Right lobe of liver (tissue), 4 donors: Measurements from ENCODE around the gene PPDPF.

ENCODE experiments used
- POLR2A ChIP-seq: fragments of 450-650 bp; IDR thresholded peaks from one replicate; pipeline ENCODE4 v1.6.1; 2017; ENCODE audit warnings: antibody characterized with exemption, mild to moderate bottlenecking
- TF ChIP-seq, protein P1 (sequence below), 4 donors: fragments of 200-600 bp in 3 of 4; fragments of 450-650 bp in 1 of 4; IDR thresholded peaks; one replicate each; pipeline versions ENCODE4 v1.5.1 to v1.8.0; 2016 to 2022; ENCODE audit warnings: antibody characterized with exemption in 4 of 4, mild to moderate bottlenecking in 2 of 4
- donor health status: DM: no; HTN: no; CAD: no.
- donor health status: DM: no; HTN: no; CAD: no.
- donor health status: DM: no; HTN: yes; CAD: no.

GRCh38 chr20:63500151-63500901, 20.2 kb upstream of the PPDPF start:
- TF ChIP-seq, protein P1, sequence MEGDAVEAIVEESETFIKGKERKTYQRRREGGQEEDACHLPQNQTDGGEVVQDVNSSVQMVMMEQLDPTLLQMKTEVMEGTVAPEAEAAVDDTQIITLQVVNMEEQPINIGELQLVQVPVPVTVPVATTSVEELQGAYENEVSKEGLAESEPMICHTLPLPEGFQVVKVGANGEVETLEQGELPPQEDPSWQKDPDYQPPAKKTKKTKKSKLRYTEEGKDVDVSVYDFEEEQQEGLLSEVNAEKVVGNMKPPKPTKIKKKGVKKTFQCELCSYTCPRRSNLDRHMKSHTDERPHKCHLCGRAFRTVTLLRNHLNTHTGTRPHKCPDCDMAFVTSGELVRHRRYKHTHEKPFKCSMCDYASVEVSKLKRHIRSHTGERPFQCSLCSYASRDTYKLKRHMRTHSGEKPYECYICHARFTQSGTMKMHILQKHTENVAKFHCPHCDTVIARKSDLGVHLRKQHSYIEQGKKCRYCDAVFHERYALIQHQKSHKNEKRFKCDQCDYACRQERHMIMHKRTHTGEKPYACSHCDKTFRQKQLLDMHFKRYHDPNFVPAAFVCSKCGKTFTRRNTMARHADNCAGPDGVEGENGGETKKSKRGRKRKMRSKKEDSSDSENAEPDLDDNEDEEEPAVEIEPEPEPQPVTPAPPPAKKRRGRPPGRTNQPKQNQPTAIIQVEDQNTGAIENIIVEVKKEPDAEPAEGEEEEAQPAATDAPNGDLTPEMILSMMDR (IDR thresholded peaks at IDR 0.05), result no peak
- TF ChIP-seq POLR2A, result no peak
